HG02678 (cell line): Measurements from ENCODE around the gene MLLT6.
A peak's percentile ranks its signal among the peaks of the same experiment; 100 is the strongest.

Source experiments
- ATAC-seq: cut with Tn5 transposase; IDR thresholded peaks from one replicate; pipeline ENCODE4 v1.9.1; 2021; ENCODE audit warnings: mild to moderate bottlenecking, moderate library complexity; ENCODE audit not compliant: unreplicated experiment

Gene MLLT6

GRCh38 chr17:38704606-38705522, at the start of gene MLLT6:
MLLT6 (plus strand) TSS chr17:38705273; CDS start chr17:38705633, 360 bp downstream.
- ATAC-seq: no peak

- ATAC-seq: no peak
These were observed 47.9 kb upstream of the MLLT6 start for GRCh38 chr17:38656959-38657823.

- no peak for ATAC-seq
These were observed 47.0 kb upstream of the MLLT6 start for GRCh38 chr17:38657824-38658740.

GRCh38 chr17:38658741-38659345, 46.2 kb upstream of the MLLT6 start:
- no peak for ATAC-seq

DNA sequence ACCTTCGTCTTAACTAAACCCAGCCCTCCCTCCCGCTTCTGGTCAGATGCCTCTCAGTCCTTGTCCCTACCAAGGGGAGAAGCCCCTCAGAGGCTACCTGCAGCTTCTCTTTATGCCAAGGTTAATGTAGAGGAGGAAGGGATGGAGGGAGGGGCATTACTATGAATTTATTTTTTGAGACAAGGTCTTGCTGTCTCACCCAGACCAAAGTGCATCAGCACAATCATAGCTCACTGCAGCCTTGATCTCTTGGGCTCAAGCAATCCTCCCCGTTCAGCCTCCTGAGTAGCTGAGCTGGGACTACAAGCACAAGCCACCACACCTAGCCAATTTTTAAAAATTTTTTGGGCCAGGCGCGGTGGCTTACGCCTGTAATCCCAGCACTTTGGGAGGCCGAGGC, 45.7 kb upstream of the MLLT6 start:
- no peak for ATAC-seq

- no peak for ATAC-seq
These were observed 44.7 kb upstream of the MLLT6 start for GRCh38 chr17:38660097-38661025.

DNA sequence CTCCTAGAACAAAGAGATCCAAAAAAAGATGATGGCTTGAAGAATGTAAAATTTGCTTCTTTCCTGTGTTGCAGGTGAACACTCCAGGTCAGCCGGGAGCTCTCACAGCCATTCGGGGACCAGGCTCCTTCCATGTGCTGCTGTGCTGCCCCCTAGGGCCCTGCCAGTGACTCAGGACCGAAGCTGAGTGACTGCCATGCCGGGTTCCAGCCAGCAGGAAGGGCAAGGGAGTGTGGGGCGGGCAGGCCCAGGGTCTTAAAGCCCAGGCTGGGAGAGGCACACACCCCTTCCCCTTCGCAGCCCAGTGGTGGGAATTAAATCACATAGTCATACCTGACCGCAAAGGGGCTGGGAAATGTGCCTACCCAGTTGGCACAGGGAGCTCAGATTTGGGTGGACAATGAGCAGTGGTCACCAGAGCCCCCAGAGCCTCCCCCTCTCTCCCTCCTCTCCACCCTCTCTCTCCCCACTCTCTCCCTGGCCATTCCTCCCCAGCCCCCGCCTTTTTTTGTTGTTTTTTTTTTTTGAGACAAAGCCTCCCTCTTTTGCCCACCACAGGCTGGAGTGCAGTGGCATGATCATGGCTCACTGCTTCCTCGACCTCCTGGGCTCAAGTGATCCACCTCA, 41.8 kb upstream of the MLLT6 start:
- no peak for ATAC-seq

DNA sequence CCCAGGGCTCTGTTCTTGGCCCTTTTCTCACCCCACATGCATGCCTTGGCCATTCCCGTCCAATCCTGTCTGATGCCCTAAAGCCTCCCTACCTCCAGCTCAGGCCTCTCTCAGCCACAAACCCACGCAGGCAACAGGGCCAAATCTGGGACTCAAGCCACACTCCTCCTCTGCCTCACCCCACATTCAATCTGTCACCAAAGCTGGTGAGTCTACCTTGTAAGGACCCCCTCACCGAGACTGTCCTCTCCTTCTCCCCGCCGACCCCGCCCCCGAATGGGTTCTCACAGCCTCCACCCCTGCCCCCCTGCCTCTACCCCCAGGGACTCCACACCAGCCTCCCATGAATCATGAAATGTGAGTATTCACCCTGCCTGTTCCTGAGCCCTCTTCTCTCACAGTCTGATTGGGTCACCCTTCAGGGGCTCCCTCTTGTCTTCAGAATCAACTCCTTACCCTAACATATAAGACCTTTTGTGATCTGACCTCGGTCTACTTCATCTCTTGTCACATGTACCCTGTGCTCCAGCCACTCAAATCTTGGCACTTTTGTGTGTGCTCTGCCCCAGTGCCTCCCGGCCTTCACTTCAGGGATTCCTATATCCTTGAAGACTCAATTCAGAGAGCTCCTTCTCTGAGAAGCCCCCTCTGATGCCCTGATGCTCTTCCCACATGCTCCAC, 41.0 kb upstream of the MLLT6 start:
- ATAC-seq: no peak

DNA sequence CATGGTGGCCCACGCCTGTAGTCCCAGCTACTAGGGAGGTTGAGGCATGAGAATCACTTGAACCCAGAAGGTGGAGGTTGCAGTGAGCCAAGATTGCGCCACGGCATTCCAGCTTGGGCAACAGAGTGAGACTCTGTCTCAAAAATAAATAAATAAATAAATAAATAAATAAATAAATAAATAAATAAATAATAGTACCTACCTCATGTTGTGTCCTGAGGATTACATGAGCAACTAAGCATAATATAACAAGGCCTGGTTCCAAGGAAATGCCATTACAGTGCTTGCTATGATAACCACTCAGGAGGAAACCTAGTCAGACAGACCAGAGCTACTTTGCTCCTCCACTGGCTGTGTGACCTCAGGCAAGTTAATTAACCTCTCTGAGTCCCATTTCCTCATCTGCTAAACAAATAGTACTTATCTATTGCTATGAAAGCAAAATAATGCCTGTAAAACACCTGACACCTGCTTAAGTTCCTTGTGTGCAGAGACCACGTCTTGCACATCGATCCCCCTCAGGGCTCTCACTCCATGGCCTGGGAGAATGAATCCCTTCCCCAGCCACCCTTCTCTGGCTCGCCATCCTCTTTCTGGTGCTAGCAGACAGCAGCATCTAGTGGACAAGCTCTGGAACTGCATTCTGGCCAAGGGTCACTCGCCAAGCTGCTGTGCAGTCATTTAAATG, 37.8 kb upstream of the MLLT6 start:
- no peak for ATAC-seq

- no peak for ATAC-seq
These were observed 37.3 kb upstream of the MLLT6 start for GRCh38 chr17:38667787-38668122.

GRCh38 chr17:38669520-38669919, 35.6 kb upstream of the MLLT6 start:
- ATAC-seq: no peak

DNA sequence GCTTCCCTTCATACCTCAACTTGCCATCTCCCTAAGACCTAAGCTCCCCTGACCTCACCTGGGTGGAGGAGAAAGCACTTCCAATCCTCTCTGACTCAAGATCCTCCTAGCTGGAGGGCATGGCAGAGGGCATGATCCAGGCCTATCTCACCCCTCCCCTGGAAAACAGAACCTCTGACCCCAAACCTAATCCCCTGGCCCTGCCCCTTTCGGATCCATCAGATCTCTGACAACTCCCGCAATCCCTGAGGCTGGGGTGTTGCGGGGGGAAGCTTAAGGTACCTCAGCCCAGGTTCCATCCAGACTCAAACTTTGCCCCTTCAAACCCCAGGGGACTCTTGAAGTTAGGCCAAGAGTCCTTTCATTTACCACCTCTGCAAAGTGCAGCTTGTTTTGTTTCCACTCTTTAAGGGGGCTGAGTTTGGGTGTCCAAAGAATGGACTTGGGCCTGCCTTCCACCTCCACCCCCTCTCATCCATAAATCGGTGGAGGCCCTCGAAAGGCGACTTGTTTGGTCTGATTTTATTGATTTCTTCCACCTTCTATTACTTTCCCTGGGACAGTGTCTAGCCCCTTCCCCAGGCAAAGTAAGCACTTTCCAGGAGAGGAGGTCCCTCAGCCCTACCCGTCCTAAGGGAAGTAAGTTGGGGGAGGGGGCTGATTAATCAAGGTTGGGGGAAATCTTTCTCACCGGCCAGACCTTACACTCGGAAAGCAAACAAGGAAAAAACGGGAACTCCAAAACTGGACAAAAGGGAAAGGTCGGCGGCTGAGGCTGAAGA, 32.9 kb upstream of the MLLT6 start:
- ATAC-seq: no peak

GRCh38 chr17:38672788-38673706, 32.0 kb upstream of the MLLT6 start:
- no peak for ATAC-seq

DNA sequence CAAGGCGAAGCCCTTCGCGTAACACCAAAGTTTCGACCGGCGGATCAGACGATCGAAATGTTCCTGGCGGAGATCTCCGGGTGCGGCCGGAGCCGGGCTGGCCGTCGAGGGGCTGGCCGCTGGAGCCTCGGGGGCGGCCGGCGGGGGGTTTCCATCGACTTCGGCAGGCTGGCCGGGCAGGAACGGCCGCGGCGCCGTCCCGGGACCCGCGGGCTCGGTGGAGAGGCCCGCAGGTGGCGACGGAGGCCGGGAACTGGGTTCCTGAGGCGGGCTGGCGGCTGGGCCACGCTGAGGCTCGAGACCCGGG, 31.4 kb upstream of the MLLT6 start:
- ATAC-seq: no peak

DNA sequence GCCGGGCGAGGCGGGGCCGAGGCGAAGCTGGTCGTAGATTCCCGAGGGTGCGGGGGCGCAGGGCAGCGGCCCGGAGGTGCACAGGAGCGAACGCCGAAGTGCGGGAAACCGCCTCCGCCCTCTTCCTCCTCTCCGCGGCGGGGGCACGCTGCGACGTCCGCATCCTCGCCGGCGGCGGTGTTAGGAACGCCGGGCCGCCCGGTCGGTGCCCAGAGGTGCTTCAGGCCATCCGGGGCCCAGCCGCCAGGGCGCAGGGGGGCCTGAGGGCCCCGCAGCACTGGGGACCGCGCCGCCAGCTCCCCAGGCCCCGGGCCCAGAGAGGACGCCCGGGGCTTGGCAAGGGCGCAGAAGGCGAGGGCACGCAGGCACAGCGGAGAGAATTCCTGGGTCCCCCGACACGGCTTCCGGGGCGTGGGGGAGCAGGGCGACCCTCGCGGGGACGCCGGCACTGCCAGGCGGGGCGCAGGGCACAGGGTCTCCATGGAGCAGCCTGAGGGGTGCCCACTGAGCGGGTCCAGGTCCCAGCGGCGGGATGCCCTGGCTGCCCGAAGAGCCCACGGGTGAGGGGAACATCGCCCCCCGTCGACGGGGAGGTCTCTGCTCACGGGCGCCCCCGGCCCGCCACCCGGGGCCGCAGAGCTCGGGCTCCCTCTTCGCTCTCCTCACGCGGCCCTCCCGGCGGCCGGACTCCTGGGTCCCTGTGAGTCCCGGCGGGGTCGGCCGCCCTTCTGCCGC, 30.9 kb upstream of the MLLT6 start:
- peak; percentile 19 for ATAC-seq
